Stomach (tissue), 19 donors: ENCODE measurements around the gene ZRANB2. TPM values are rescaled to one million over a fixed set of nuclear protein-coding genes. Genes with fewer than 3 reads are reported as not detected.
A peak's percentile ranks its signal among the peaks of the same experiment; 100 is the strongest.

Source experiments
- DNase-seq, 2 donors: peaks; one replicate each; pipeline versions ENCODE4 v3.0.0 to v3.0.0-alpha.2; 2013 to 2019
- H3K27ac ChIP-seq, 5 donors: fragments of 200-600 bp in 4 of 5; sonication (generic) in 4 of 5; one replicate each; pipeline ENCODE4 v1.5.1; 2013 to 2019; ENCODE audit warnings: mild to moderate bottlenecking in 1 of 5, moderate library complexity in 1 of 5
- H3K27me3 ChIP-seq, 3 donors: fragments of 200-600 bp; sonication (generic); one replicate each; pipeline ENCODE4 v1.5.1; 2017 to 2019; ENCODE audit warnings: mixed run types in 1 of 3
- H3K36me3 ChIP-seq, 4 donors: fragments of 200-600 bp; sonication (generic); 1 replicate in 3 of 4; 2 replicates in 1 of 4; pipeline ENCODE4 v1.5.1; 2016 to 2019
- H3K4me1 ChIP-seq, 4 donors: fragments of 200-600 bp; sonication (generic); one replicate each; pipeline ENCODE4 v1.5.1; 2016 to 2019
- H3K4me3 ChIP-seq, 4 donors: fragments of 200-600 bp; sonication (generic) in 3 of 4; one replicate each; pipeline ENCODE4 v1.5.1; 2016 to 2019; ENCODE audit warnings: mild to moderate bottlenecking in 1 of 4
- H3K9me3 ChIP-seq, 4 donors: fragments of 200-600 bp; sonication (generic); one replicate each; pipeline ENCODE4 v1.5.1; 2016 to 2019
- CTCF ChIP-seq, 7 experiments: fragments of 450-650 bp in 4 of 7; fragments of 200-600 bp in 3 of 7; sonication (generic) in 3 of 7; IDR thresholded peaks; one replicate each; pipeline ENCODE4 v1.5.1; 2016 to 2019; ENCODE audit warnings: antibody characterized with exemption in 7 of 7, control low read depth in 2 of 7, mild to moderate bottlenecking in 1 of 7
- EP300 ChIP-seq: sonication (generic); formaldehyde crosslinking; IDR thresholded peaks from one replicate; pipeline ENCODE4 v1.6.1; 2017; ENCODE audit warnings: antibody characterized with exemption
- POLR2A ChIP-seq, 4 donors: fragments of 450-650 bp; IDR thresholded peaks; one replicate each; pipeline ENCODE4 v1.6.1; 2016; ENCODE audit warnings: antibody characterized with exemption in 4 of 4, control low read depth in 2 of 4, mild to moderate bottlenecking in 1 of 4, moderate library complexity in 1 of 4
- POLR2AphosphoS5 ChIP-seq, 3 donors: sonication (generic); formaldehyde crosslinking; IDR thresholded peaks; one replicate each; pipeline ENCODE4 v1.6.1; 2016; ENCODE audit warnings: antibody characterized with exemption in 3 of 3
- WGBS, 5 donors: extraction: QIAGEN DNeasy Blood & Tissue Kit in 3 of 5; methylation state at CpG; one replicate each; pipeline versions ENCODE4 v1.1.5 to v1.1.7; 2013 to 2018; 5-methylcytosine and 5-hydroxymethylcytosine counted together
- intact Hi-C: fragments of 100-400 bp; cut with DNase I; formaldehyde crosslinking; loops from one replicate; pipeline ENCODE4 v1.15.1; 2023; ENCODE audit warnings: low total_unique reads
- long read RNA-seq, 10 donors: transcript quantifications; one replicate each; lab custom pipeline, GENCODE V29; 2026
- polyA plus RNA-seq, 3 donors: library from polyadenylated mRNA; stranded (reverse); fragments of 200-250 nt; gene quantifications; one replicate each; pipeline ENCODE4 v1.2.3, GENCODE V29; 2013
- total RNA-seq, 5 donors: library from RNA; depleted of rRNA; stranded (reverse); fragments of >200 nt; gene quantifications; one replicate each; pipeline versions ENCODE4 v1.1.0 to v1.2.3, GENCODE V29; 2014 to 2016
- donor health status: healthy with polysubstance abuse.
- donor health status: Bipolar disorder and iron deficiency.
- donor health status: healthy.

Gene ZRANB2
- total RNA-seq = 100 to 1,000 TPM in 1 of 5 donors, 10 to 100 TPM in 4; 33.9 to 178 (median 68.3) TPM
- polyA plus RNA-seq = 10 to 100 TPM; 19.9 to 47.0 (median 21.9) TPM
- long read RNA-seq, donor 1, transcript ZRANB2-201 (11 exons, 2,821 nt) = major isoform, 6 of 65 reads
- long read RNA-seq, donor 1, partial matches to known transcripts = 54 of 65 reads
- long read RNA-seq, donor 1, other reads (novel, unspliced or antisense) = 0 of 65 reads
- long read RNA-seq, donor 2, transcript ZRANB2-201 (11 exons, 2,821 nt) = major isoform, 14 of 86 reads
- long read RNA-seq, donor 2, transcript ZRANB2-204 (2 exons, 3,677 nt) = minor isoform, 10 of 86 reads
- long read RNA-seq, donor 2, transcript ZRANB2-202 (10 exons, 3,078 nt) = minor isoform, 5 of 86 reads
- long read RNA-seq, donor 2, partial matches to known transcripts = 57 of 86 reads
- long read RNA-seq, donor 2, other reads (novel, unspliced or antisense) = 0 of 86 reads
- long read RNA-seq, donor 3, transcript ZRANB2-204 (2 exons, 3,677 nt) = major isoform, 9 of 58 reads
- long read RNA-seq, donor 3, partial matches to known transcripts = 45 of 58 reads
- long read RNA-seq, donor 3, other reads (novel, unspliced or antisense) = 0 of 58 reads
- long read RNA-seq, donor 4 = 0 reads
- long read RNA-seq, donor 5, partial matches to known transcripts = 47 of 57 reads
- long read RNA-seq, donor 5, other reads (novel, unspliced or antisense) = 0 of 57 reads
- long read RNA-seq, donor 6 = 0 reads
- long read RNA-seq, donor 7, transcript ZRANB2-204 (2 exons, 3,677 nt) = major isoform, 5 of 38 reads
- long read RNA-seq, donor 7, partial matches to known transcripts = 28 of 38 reads
- long read RNA-seq, donor 7, other reads (novel, unspliced or antisense) = 0 of 38 reads
- long read RNA-seq, donor 8, transcript ZRANB2-204 (2 exons, 3,677 nt) = major isoform, 11 of 67 reads
- long read RNA-seq, donor 8, partial matches to known transcripts = 47 of 67 reads
- long read RNA-seq, donor 8, other reads (novel, unspliced or antisense) = 0 of 67 reads
- long read RNA-seq, donor 9, transcript ZRANB2-201 (11 exons, 2,821 nt) = major isoform, 6 of 51 reads
- long read RNA-seq, donor 9, partial matches to known transcripts = 37 of 51 reads
- long read RNA-seq, donor 9, other reads (novel, unspliced or antisense) = 0 of 51 reads
- long read RNA-seq, donor 10, transcript ZRANB2-204 (2 exons, 3,677 nt) = major isoform, 6 of 12 reads
- long read RNA-seq, donor 10, partial matches to known transcripts = 0 of 12 reads
- long read RNA-seq, donor 10, other reads (novel, unspliced or antisense) = 0 of 12 reads

- peak in 1 of 4 donors; percentile 68 for TF ChIP-seq POLR2A (IDR thresholded peaks at IDR 0.05)
- TF ChIP-seq POLR2AphosphoS5 (IDR thresholded peaks at IDR 0.05) = peak; percentile 15 to 88 (median 79)
- TF ChIP-seq CTCF (IDR thresholded peaks at IDR 0.05) = peak in 5 of 7 experiments; percentile 47 to 79 (median 57)
- no peak for TF ChIP-seq EP300
- H3K27me3 ChIP-seq = peaks cover 0 to 6% (median 0%) of the 10 kb centered on the region in 3 donors
- peak within 1 kb of the TSS; percentile 59 to 89 (median 84) for H3K4me3 ChIP-seq
- peak within 1 kb of the TSS; percentile 85 to 91 (median 89) for H3K27ac ChIP-seq
- intact Hi-C loops = no loop called here
- DNase-seq = peak; percentile 90 to 98
- WGBS, 5 donors = 0 to 1% (median 0%) methylated on average over 33 of the region's 33 CpGs
- no peaks in the 10 kb centered on the region for H3K9me3 ChIP-seq
- H3K36me3 ChIP-seq = peaks cover 13 to 26% (median 25%) of the 10 kb centered on the region in 4 donors
- H3K4me1 ChIP-seq = peaks cover 12 to 41% (median 25%) of the 10 kb centered on the region in 4 donors
Observed at GRCh38 chr1:71080739-71081696, at the start of gene ZRANB2. Gene ZRANB2 (minus strand): TSS chr1:71081035. CDS start chr1:71080995, 40 bp downstream.

GRCh38 chr1:71128060-71128459, 47.2 kb upstream of the ZRANB2 start:
- peaks cover under 1 to 85% (median 44%) of the 10 kb centered on the region in 4 donors for H3K9me3 ChIP-seq
- H3K27me3 ChIP-seq = no peaks in the 10 kb centered on the region
- H3K4me3 ChIP-seq = no peak overlapping the region
- DNase-seq = no peak
- TF ChIP-seq POLR2A (IDR thresholded peaks at IDR 0.05) = no peak
- no peak for TF ChIP-seq EP300
- no peak for TF ChIP-seq CTCF (IDR thresholded peaks at IDR 0.05)
- TF ChIP-seq POLR2AphosphoS5 (IDR thresholded peaks at IDR 0.05) = no peak
- H3K4me1 ChIP-seq = no peaks in the 10 kb centered on the region
- 75 to 89% (median 80%) methylated on average over 2 of the region's 2 CpGs for WGBS, 5 donors
- no peaks in the 10 kb centered on the region for H3K36me3 ChIP-seq
- H3K27ac ChIP-seq = no peak overlapping the region
- intact Hi-C loops = no loop called here

- H3K4me3 ChIP-seq = no peak overlapping the region
- intact Hi-C loops = no loop called here
- no peak for DNase-seq
- no peak overlapping the region for H3K27ac ChIP-seq
- no peaks in the 10 kb centered on the region for H3K36me3 ChIP-seq
- TF ChIP-seq POLR2AphosphoS5 (IDR thresholded peaks at IDR 0.05) (no peak), POLR2A (IDR thresholded peaks at IDR 0.05) (no peak), CTCF (IDR thresholded peaks at IDR 0.05) (no peak), EP300 (no peak)
- WGBS, 5 donors = 64 to 83% (median 76%) methylated on average over 2 of the region's 2 CpGs
- peaks cover 0 to 23% (median 11%) of the 10 kb centered on the region in 4 donors for H3K9me3 ChIP-seq
- H3K27me3 ChIP-seq = no peaks in the 10 kb centered on the region
- no peaks in the 10 kb centered on the region for H3K4me1 ChIP-seq
Observed at GRCh38 chr1:71118086-71118485, 37.3 kb upstream of the ZRANB2 start.
